Thoracic aorta (tissue), 2 donors: ENCODE results near the gene ALG9. TPM values are rescaled to one million over a fixed set of nuclear protein-coding genes. Genes with fewer than 3 reads are reported as not detected.

Source experiments
- ATAC-seq: fragments of 150-250 bp; one replicate; pipeline ENCODE4 v1.8.0; 2017; ENCODE audit warnings: low read depth; ENCODE audit not compliant: insufficient number of reproducible peaks, low FRiP score
- DNase-seq: peaks from one replicate; pipeline ENCODE4 v3.0.0-alpha.2; 2020; ENCODE audit warnings: low spot score
- H3K27ac ChIP-seq, 2 donors: fragments of 200-600 bp; sonication (generic); 1 replicate in 1 of 2; 2 replicates in 1 of 2; pipeline ENCODE4 v1.5.1; 2016; ENCODE audit warnings: mild to moderate bottlenecking in 2 of 2, moderate library complexity in 2 of 2
- H3K27me3 ChIP-seq: fragments of 200-600 bp; sonication (generic); replicated peaks from 2 replicates; pipeline ENCODE4 v1.6.0; 2016; ENCODE audit warnings: mild to moderate bottlenecking; ENCODE audit not compliant: insufficient read depth
- H3K36me3 ChIP-seq: fragments of 200-600 bp; sonication (generic); one replicate; pipeline ENCODE4 v1.5.1; 2016
- H3K4me1 ChIP-seq, 2 donors: fragments of 200-600 bp; sonication (generic); 1 replicate in 1 of 2; 2 replicates in 1 of 2; pipeline versions ENCODE4 v1.5.1 to v1.6.0; 2016; ENCODE audit warnings: low read depth in 2 of 2, mild to moderate bottlenecking in 1 of 2; ENCODE audit not compliant: control insufficient read depth in 1 of 2
- H3K4me3 ChIP-seq: fragments of 200-600 bp; sonication (generic); 2 replicates; pipeline ENCODE4 v1.5.1; 2016; ENCODE audit warnings: mild to moderate bottlenecking
- H3K9me3 ChIP-seq: fragments of 200-600 bp; sonication (generic); 2 replicates; pipeline ENCODE4 v1.5.1; 2016
- total RNA-seq, 2 donors: library from RNA; depleted of rRNA; stranded (reverse); fragments of >200 nt; gene quantifications; one replicate each; pipeline versions ENCODE4 v1.1.0 to v1.2.3, GENCODE V29; 2016
- TF ChIP-seq, protein P1 (sequence below): fragments of 200-600 bp; sonication (generic); IDR thresholded peaks from one replicate; pipeline ENCODE4 v1.5.1; 2019; ENCODE audit warnings: antibody characterized with exemption

ALG9 gene
- total RNA-seq, 2 donors from 2014 or later: 21.2 to 33.4 TPM

DNA sequence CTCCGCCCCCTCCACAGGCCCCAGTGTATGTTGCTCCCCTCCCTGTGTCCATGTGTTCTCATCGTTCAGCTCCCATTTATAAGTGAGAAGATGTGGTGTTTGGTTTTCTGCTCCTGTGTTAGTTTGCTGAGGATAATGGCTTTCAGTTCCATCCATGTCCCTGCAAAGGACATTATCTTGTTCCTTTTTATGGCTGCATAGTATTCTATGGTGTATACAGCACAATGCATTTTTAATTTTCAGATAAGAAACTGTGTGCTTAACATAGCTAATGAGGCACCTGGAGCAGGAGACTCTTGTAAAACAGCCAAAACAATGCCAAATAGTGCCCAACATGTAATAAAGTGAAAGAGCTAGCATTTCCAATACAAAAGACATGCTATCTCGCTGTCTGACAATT, 21.8 kb downstream of the ALG9 start:
- ATAC-seq: no peak
- Histone ChIP-seq H3K9me3 (no peaks in the 10 kb centered on the region), H3K36me3 (peaks cover 18% of the 10 kb centered on the region), H3K27me3 (no peaks in the 10 kb centered on the region), H3K4me1 (no peaks in the 10 kb centered on the region), H3K27ac (no peak overlapping the region), H3K4me3 (no peak overlapping the region)
- no peak for DNase-seq
- TF ChIP-seq, protein P1, sequence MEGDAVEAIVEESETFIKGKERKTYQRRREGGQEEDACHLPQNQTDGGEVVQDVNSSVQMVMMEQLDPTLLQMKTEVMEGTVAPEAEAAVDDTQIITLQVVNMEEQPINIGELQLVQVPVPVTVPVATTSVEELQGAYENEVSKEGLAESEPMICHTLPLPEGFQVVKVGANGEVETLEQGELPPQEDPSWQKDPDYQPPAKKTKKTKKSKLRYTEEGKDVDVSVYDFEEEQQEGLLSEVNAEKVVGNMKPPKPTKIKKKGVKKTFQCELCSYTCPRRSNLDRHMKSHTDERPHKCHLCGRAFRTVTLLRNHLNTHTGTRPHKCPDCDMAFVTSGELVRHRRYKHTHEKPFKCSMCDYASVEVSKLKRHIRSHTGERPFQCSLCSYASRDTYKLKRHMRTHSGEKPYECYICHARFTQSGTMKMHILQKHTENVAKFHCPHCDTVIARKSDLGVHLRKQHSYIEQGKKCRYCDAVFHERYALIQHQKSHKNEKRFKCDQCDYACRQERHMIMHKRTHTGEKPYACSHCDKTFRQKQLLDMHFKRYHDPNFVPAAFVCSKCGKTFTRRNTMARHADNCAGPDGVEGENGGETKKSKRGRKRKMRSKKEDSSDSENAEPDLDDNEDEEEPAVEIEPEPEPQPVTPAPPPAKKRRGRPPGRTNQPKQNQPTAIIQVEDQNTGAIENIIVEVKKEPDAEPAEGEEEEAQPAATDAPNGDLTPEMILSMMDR: no peak

DNA sequence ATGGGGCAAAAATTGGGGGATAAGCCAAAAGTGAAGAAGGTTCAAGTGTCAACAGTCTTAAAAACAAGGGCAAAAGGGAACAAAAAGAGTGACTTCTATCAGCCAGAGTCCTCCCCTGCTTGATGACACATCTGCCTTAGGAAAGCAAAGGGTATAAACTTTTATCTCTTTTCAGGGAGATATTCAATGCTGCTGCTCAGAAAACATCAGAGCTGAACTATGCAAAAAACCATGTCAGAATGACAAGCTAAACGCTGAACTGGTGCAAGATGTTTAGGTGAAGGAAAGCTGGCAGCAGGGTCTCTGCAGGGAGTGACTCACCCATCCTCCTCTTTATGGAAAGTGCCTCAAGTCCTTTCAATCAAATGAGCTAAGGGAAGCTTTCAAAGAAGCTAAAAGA, 24.7 kb downstream of the ALG9 start:
- Histone ChIP-seq H3K27ac (no peak overlapping the region), H3K4me1 (no peaks in the 10 kb centered on the region), H3K27me3 (no peaks in the 10 kb centered on the region), H3K36me3 (peaks cover 26% of the 10 kb centered on the region), H3K9me3 (no peaks in the 10 kb centered on the region), H3K4me3 (no peak overlapping the region)
- ATAC-seq: no peak
- TF ChIP-seq, protein P1: no peak
- no peak for DNase-seq

DNA sequence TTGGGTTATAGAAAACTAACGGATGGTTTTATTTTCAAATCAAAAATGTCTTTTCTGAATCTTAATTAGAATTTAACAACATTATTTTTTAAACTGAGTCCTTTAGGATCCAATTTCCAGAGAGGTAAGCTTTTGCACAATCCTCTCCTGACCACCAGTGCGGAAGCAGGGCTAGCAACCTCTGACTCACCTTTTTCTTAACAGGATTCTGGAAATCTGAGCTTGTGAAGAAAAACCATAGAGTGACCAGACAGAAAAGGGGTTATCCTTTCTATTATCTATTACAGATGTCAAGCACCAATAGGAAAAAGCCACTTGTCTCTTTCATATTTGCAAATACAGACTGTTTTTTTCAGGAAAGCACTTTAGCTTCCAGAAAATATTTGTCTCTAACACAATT, 25.3 kb downstream of the ALG9 start:
- H3K9me3 ChIP-seq: no peaks in the 10 kb centered on the region
- H3K4me1 ChIP-seq: peaks cover 0 to 3% of the 10 kb centered on the region in 2 donors
- DNase-seq: no peak
- no peak for ATAC-seq
- peaks cover 26% of the 10 kb centered on the region for H3K36me3 ChIP-seq
- no peak overlapping the region for H3K4me3 ChIP-seq
- TF ChIP-seq, protein P1: no peak
- no peaks in the 10 kb centered on the region for H3K27me3 ChIP-seq
- no peak overlapping the region for H3K27ac ChIP-seq

DNA sequence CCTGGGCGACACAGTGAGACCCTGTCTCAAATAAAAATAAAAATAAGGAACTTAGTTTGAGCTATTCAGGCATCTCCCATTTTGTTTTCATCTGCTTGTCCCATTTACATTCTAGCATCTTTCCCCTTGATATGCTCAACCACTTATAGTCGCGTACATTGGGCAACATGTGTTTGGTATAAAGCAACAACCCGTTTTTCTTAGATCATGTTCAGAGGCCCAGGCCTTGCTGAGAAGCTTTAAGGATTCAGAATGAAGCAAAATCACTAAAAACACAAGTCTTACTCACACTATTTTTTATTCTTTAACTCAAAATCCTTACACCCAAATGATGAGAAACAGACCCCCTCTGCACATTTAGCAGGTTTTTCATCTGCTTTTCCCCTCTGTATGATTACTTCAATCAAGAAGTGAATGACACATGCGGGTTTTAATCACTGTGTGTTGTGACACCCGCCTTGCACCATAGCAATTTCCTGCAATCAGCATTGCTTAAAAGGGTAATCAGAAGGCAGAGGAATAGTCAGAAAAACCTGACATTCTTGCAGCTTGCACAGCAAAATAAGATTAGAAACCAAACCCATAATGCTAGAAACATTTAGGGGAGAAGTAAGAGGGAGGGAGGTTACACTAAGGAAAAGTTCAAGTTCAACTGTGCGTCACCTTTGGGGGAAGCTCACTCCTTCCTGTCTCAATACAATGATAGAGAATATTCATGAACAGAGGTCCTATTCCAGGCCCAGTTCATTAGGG, 25.9 kb downstream of the ALG9 start:
- H3K9me3 ChIP-seq: no peaks in the 10 kb centered on the region
- ATAC-seq (no peak), DNase-seq (no peak)
- H3K4me3 ChIP-seq: no peak overlapping the region
- H3K4me1 ChIP-seq: peaks cover 0 to 3% of the 10 kb centered on the region in 2 donors
- no peaks in the 10 kb centered on the region for H3K27me3 ChIP-seq
- TF ChIP-seq, protein P1: no peak
- peaks cover 26% of the 10 kb centered on the region for H3K36me3 ChIP-seq
- no peak overlapping the region for H3K27ac ChIP-seq

DNA sequence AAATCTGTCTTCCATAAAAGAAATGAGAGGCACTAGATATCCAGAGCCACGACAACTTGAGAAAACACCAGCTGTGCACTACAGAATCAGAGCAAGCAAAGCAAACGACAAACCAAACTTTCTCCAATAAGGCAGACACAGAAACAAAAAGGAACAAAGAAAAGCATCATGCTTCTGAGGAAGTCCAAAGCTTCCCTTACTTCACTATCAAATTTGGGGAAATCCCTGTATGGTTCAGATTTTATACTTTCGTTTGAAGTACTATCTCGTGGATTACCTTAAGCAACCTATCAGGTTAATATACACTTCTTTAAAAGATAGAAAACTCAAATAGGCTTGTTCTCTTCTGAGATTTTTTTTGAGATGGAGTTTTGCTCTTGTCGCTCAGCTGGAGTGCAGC, 27.7 kb downstream of the ALG9 start:
- DNase-seq (no peak), ATAC-seq (no peak)
- H3K4me1 ChIP-seq: peaks cover 0 to 3% of the 10 kb centered on the region in 2 donors
- TF ChIP-seq, protein P1: no peak
- no peak overlapping the region for H3K4me3 ChIP-seq
- no peaks in the 10 kb centered on the region for H3K9me3 ChIP-seq
- H3K27me3 ChIP-seq: no peaks in the 10 kb centered on the region
- no peak overlapping the region for H3K27ac ChIP-seq
- H3K36me3 ChIP-seq: peaks cover 22% of the 10 kb centered on the region
